Measurements from ENCODE around the gene TES. TPM values are rescaled to one million over a fixed set of nuclear protein-coding genes. Genes with fewer than 3 reads are reported as not detected.

The TES gene
- total and polyA plus RNA-seq, 2 of the 13 experiments (the other 11 are each of a cell fraction or from before 2014, with no cell fraction given), result 21.6 to 23.0 TPM

- POLR2A ChIA-PET, result no interaction called here
- Histone ChIP-seq H4K20me1 (ENCODE audit: insufficient read depth, low read length) (no peaks in the 10 kb centered on the region), H3K4me2 (ENCODE audit: low read depth, low read length) (no peak overlapping the region), H3K4me1 (ENCODE audit: insufficient read depth, low read length) (peaks cover 28% of the 10 kb centered on the region), H3K9ac (ENCODE audit: insufficient read depth, low read depth, low read length) (no peak overlapping the region), H3K4me3 (replicated peaks in 1 of 3; ENCODE audit: insufficient read depth in 1 of 3, low read depth in 2 of 3, low read length in 3 of 3) (no peak overlapping the region), H3K9me3 (ENCODE audit: low read length) (no peaks in the 10 kb centered on the region), H3K36me3 (replicated peaks in 1 of 2; ENCODE audit: control insufficient read depth in 1 of 2, insufficient read depth in 2 of 2, low read length in 2 of 2) (no peaks in the 10 kb centered on the region), H2AFZ (ENCODE audit: low read length) (no peak overlapping the region), H3K27ac (ENCODE audit: extremely low read length, insufficient read depth, low read length) (no peak overlapping the region), H3K79me2 (ENCODE audit: insufficient read depth, low read length) (no peaks in the 10 kb centered on the region), H3K27me3 (ENCODE audit: control insufficient read depth in 1 of 2, insufficient read depth in 2 of 2, low read length in 2 of 2) (no peaks in the 10 kb centered on the region)
- 28% methylated on average over 1 of the region's 1 CpG for WGBS (ENCODE audit: low lambda C conversion rate)
- peak; percentile 49 for DNase-seq (ENCODE audit: low spot score)
- FAIRE-seq, result no peak
- no peak for ATAC-seq
- TF ChIP-seq FOXA1 (IDR thresholded peaks at IDR 0.05) (no peak), FOXA1 (CRISPR knock-in tag; IDR thresholded peaks at IDR 0.05) (no peak), MAFK (conservative IDR thresholded peaks at IDR 0.05 in 1 of 2, IDR thresholded peaks at IDR 0.05 in 1 of 2; ENCODE audit: low read length in 2 of 2) (peak; percentile 99), ZNF766 (CRISPR knock-in tag; IDR thresholded peaks at IDR 0.05; ENCODE audit: borderline replicate concordance) (no peak), NFE2 (CRISPR knock-in tag; IDR thresholded peaks at IDR 0.05) (peak; percentile 81; the same call in 1 of the 2 replicates), MAFG (CRISPR knock-in tag; IDR thresholded peaks at IDR 0.05) (0 out of 2 replicates have a peak, but pooled peaks have one; percentile 63), MAFF (IDR thresholded peaks at IDR 0.05; ENCODE audit: low read depth, low read length) (peak; percentile 99), RORA (CRISPR knock-in tag; IDR thresholded peaks at IDR 0.05) (no peak), NFE2L2 (IDR thresholded peaks at IDR 0.05; ENCODE audit: low read length) (peak; percentile 97)
- TF ChIP-seq, protein P1, sequence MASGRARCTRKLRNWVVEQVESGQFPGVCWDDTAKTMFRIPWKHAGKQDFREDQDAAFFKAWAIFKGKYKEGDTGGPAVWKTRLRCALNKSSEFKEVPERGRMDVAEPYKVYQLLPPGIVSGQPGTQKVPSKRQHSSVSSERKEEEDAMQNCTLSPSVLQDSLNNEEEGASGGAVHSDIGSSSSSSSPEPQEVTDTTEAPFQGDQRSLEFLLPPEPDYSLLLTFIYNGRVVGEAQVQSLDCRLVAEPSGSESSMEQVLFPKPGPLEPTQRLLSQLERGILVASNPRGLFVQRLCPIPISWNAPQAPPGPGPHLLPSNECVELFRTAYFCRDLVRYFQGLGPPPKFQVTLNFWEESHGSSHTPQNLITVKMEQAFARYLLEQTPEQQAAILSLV (CRISPR knock-in tag; IDR thresholded peaks at IDR 0.05; ENCODE audit: borderline replicate concordance), result no peak
- BruUV-seq (replicated peaks), result no TSS peak
- CTCF ChIA-PET (ENCODE audit: low intra/inter-chr PET ratio, low total read pairs), result no interaction called here
- in situ Hi-C loops (cut with HindIII; ENCODE audit: extremely low pct_ligation_motif_present, low pct_unique_long_range_greater_than_20kb), result no loop called here
- intact Hi-C loops (cut with micrococcal nuclease; ENCODE audit: unreplicated experiment), result no loop called here
Measured at GRCh38 chr7:116231949-116232348, 21.6 kb downstream of the TES start.

GRCh38 chr7:116232350-116232749 is 22.0 kb downstream of the TES start:
- H2AFZ ChIP-seq (ENCODE audit: low read length), result no peak overlapping the region
- H3K27me3 ChIP-seq (ENCODE audit: control insufficient read depth in 1 of 2, insufficient read depth in 2 of 2, low read length in 2 of 2), result no peaks in the 10 kb centered on the region
- in situ Hi-C loops (cut with HindIII; ENCODE audit: extremely low pct_ligation_motif_present, low pct_unique_long_range_greater_than_20kb) (no loop called here), intact Hi-C loops (cut with micrococcal nuclease; ENCODE audit: unreplicated experiment) (no loop called here)
- FAIRE-seq, result no peak
- H3K4me1 ChIP-seq (ENCODE audit: insufficient read depth, low read length), result peaks cover 28% of the 10 kb centered on the region
- no peak for DNase-seq (ENCODE audit: low spot score)
- TF ChIP-seq ZNF441 (CRISPR knock-in tag; IDR thresholded peaks at IDR 0.05; ENCODE audit: borderline replicate concordance) (no peak), ZNF180 (CRISPR knock-in tag; IDR thresholded peaks at IDR 0.05; ENCODE audit: borderline replicate concordance, low read depth) (no peak), ZNF207 (IDR thresholded peaks at IDR 0.05; ENCODE audit: borderline replicate concordance) (no peak), ZSCAN12 (CRISPR knock-in tag; IDR thresholded peaks at IDR 0.05) (no peak), BORCS8-MEF2B (CRISPR knock-in tag; IDR thresholded peaks at IDR 0.05) (no peak), BRCA1 (CRISPR knock-in tag; IDR thresholded peaks at IDR 0.05) (no peak), ZNF264 (CRISPR knock-in tag; IDR thresholded peaks at IDR 0.05) (no peak), PITX1 (CRISPR knock-in tag; IDR thresholded peaks at IDR 0.05) (no peak), ZNF235 (CRISPR knock-in tag; IDR thresholded peaks at IDR 0.05; ENCODE audit: borderline replicate concordance) (no peak), KLF16 (CRISPR knock-in tag; IDR thresholded peaks at IDR 0.05) (no peak)
- TF ChIP-seq, protein P2, sequence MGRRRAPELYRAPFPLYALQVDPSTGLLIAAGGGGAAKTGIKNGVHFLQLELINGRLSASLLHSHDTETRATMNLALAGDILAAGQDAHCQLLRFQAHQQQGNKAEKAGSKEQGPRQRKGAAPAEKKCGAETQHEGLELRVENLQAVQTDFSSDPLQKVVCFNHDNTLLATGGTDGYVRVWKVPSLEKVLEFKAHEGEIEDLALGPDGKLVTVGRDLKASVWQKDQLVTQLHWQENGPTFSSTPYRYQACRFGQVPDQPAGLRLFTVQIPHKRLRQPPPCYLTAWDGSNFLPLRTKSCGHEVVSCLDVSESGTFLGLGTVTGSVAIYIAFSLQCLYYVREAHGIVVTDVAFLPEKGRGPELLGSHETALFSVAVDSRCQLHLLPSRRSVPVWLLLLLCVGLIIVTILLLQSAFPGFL (CRISPR knock-in tag; IDR thresholded peaks at IDR 0.05), result no peak
- H3K27ac ChIP-seq (ENCODE audit: extremely low read length, insufficient read depth, low read length), result no peak overlapping the region
- no TSS peak for BruUV-seq (replicated peaks)
- H3K36me3 ChIP-seq (replicated peaks in 1 of 2; ENCODE audit: control insufficient read depth in 1 of 2, insufficient read depth in 2 of 2, low read length in 2 of 2), result no peaks in the 10 kb centered on the region
- H3K4me2 ChIP-seq (ENCODE audit: low read depth, low read length), result no peak overlapping the region
- H3K9ac ChIP-seq (ENCODE audit: insufficient read depth, low read depth, low read length), result no peak overlapping the region
- CTCF ChIA-PET (ENCODE audit: low intra/inter-chr PET ratio, low total read pairs), result no interaction called here
- ATAC-seq, result no peak
- H3K9me3 ChIP-seq (ENCODE audit: low read length), result no peaks in the 10 kb centered on the region
- no peaks in the 10 kb centered on the region for H3K79me2 ChIP-seq (ENCODE audit: insufficient read depth, low read length)
- POLR2A ChIA-PET, result no interaction called here
- no peak overlapping the region for H3K4me3 ChIP-seq (replicated peaks in 1 of 3; ENCODE audit: insufficient read depth in 1 of 3, low read depth in 2 of 3, low read length in 3 of 3)
- H4K20me1 ChIP-seq (ENCODE audit: insufficient read depth, low read length), result no peaks in the 10 kb centered on the region

All from HepG2 (cell line).